Adrenal gland (tissue), 5 donors: ENCODE data around the gene IKZF2.

Experiments used
- POLR2A ChIP-seq, 2 donors: fragments of 450-650 bp; IDR thresholded peaks; one replicate each; pipeline ENCODE4 v1.6.1; 2017; ENCODE audit warnings: antibody characterized with exemption in 2 of 2, mild to moderate bottlenecking in 2 of 2, moderate library complexity in 1 of 2
- TF ChIP-seq, protein P1 (sequence below), 6 experiments: fragments of 450-650 bp in 4 of 6; fragments of 200-600 bp in 2 of 6; sonication (generic) in 1 of 6; IDR thresholded peaks; 1 replicate in 5 of 6; 2 replicates in 1 of 6; pipeline versions ENCODE4 v1.5.1 to v1.8.0; 2016 to 2021; ENCODE audit warnings: antibody characterized with exemption in 6 of 6, mild to moderate bottlenecking in 2 of 6, moderate library complexity in 1 of 6
- donor health status: DM: no; HTN: no; CAD: no.

DNA sequence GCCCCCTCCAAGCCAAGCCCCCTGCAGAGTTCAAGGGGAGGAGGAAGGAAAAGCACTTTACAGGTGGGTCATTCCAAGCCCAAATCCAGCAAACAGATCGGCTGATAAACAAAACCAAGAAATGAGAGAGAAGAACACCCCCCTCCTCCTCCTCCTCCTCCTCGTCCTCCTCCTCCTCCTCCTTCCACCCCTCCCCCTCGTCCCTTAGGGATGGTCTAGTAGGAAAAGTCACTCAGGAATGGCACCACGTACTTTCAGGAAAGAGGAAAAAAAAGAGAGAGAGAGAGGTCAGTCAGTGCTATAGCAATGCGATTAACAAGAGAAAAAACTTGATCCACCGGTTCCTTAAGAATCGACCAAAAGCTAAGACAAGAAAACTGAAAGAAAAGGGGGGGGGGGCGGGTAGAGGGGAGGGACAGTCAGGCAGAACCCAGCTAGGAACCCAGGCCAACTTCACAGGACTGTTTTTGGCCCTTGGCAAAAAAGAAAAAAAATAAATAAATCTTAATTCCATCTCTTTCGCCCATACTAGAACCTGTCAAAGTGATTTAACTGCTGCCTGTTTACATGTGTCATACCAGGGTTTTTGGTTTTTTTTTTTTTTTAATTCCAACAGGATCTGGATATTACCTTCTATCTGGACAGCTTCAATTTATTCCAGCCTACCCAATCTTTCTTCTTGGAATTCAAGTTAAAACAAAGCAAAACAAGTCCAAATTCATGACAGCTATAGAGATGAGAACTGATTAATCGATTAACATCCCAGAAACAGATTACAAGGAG lies 906 bp downstream of the IKZF2 start:
- TF ChIP-seq, protein P1, sequence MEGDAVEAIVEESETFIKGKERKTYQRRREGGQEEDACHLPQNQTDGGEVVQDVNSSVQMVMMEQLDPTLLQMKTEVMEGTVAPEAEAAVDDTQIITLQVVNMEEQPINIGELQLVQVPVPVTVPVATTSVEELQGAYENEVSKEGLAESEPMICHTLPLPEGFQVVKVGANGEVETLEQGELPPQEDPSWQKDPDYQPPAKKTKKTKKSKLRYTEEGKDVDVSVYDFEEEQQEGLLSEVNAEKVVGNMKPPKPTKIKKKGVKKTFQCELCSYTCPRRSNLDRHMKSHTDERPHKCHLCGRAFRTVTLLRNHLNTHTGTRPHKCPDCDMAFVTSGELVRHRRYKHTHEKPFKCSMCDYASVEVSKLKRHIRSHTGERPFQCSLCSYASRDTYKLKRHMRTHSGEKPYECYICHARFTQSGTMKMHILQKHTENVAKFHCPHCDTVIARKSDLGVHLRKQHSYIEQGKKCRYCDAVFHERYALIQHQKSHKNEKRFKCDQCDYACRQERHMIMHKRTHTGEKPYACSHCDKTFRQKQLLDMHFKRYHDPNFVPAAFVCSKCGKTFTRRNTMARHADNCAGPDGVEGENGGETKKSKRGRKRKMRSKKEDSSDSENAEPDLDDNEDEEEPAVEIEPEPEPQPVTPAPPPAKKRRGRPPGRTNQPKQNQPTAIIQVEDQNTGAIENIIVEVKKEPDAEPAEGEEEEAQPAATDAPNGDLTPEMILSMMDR (IDR thresholded peaks at IDR 0.05): no peak
- no peak for TF ChIP-seq POLR2A (IDR thresholded peaks at IDR 0.05)
